Caki2 (cell line): Measurements from ENCODE around the gene PTPRN2. TPM values are rescaled to one million over a fixed set of nuclear protein-coding genes. Genes with fewer than 3 reads are reported as not detected.
A peak's percentile ranks its signal among the peaks of the same experiment; 100 is the strongest.
"Not testable (repeated sequence)": the region's sequence is repeated elsewhere in the genome, so short reads cannot be mapped to it uniquely, and the experiment has no call there.

Experiments
- DNase-seq: peaks from one replicate; pipeline ENCODE4 v3.0.0-alpha.2; 2015; ENCODE audit warnings: low read depth
- in situ Hi-C: cut with HindIII; loops from 2 replicates; pipeline ENCODE4 v1.10.0; 2016; ENCODE audit warnings: low sequenced_read_pairs, low pct_unique_long_range_greater_than_20kb, mixed read lengths
- total RNA-seq: library from RNA; depleted of rRNA; stranded (reverse); fragments of >200 nt; shearing (Covaris generic); gene quantifications from 2 replicates; pipeline ENCODE4 v1.2.3, GENCODE V29; 2014; ENCODE audit warnings: low replicate concordance; rRNA removed

The PTPRN2 gene
- 0.78 and 0.88 TPM in 2 replicates for total RNA-seq

- in situ Hi-C loops = no loop called here
- DNase-seq = peak; percentile 35
These were observed at the start of gene PTPRN2 for GRCh38 chr7:158587162-158588084. Gene PTPRN2, minus strand, starts transcription at chr7:158587823.

GRCh38 chr7:158633055-158633956 lies 45.7 kb upstream of the PTPRN2 start:
- in situ Hi-C loops = no loop called here
- no peak for DNase-seq

GRCh38 chr7:158631574-158632195 lies 44.1 kb upstream of the PTPRN2 start:
- no peak for DNase-seq
- in situ Hi-C loops = no loop called here

GRCh38 chr7:158626289-158626688 lies 38.7 kb upstream of the PTPRN2 start:
- DNase-seq, in situ Hi-C loops: not testable (repeated sequence)

- in situ Hi-C loops = no loop called here
- DNase-seq = no peak
These were observed 35.6 kb upstream of the PTPRN2 start for GRCh38 chr7:158623241-158623640.

GRCh38 chr7:158620839-158621441 lies 33.3 kb upstream of the PTPRN2 start:
- DNase-seq = no peak
- in situ Hi-C loops = no loop called here

- DNase-seq = no peak
- in situ Hi-C loops = no loop called here
These were observed 32.8 kb upstream of the PTPRN2 start for GRCh38 chr7:158620418-158620817.

- no peak for DNase-seq
These were observed 31.1 kb upstream of the PTPRN2 start for GRCh38 chr7:158618745-158619140.

GRCh38 chr7:158617737-158618128 lies 30.1 kb upstream of the PTPRN2 start:
- DNase-seq = no peak
- in situ Hi-C loops = no loop called here

More at GRCh38 chr7:158618745-158619140, 31.1 kb upstream of the PTPRN2 start:
- in situ Hi-C loops = no loop called here

- in situ Hi-C loops = no loop called here
- no peak for DNase-seq
These were observed 28.4 kb upstream of the PTPRN2 start for GRCh38 chr7:158616050-158616449.

GRCh38 chr7:158614700-158615099 lies 27.1 kb upstream of the PTPRN2 start:
- in situ Hi-C loops = no loop called here
- DNase-seq = no peak

- DNase-seq = peak; percentile 53
- in situ Hi-C loops = no loop called here
These were observed 25.9 kb upstream of the PTPRN2 start for GRCh38 chr7:158613481-158613880.

- in situ Hi-C loops = no loop called here
- DNase-seq = no peak
These were observed 24.9 kb upstream of the PTPRN2 start for GRCh38 chr7:158612546-158612945.

- in situ Hi-C loops = no loop called here
- DNase-seq = no peak
These were observed 23.9 kb upstream of the PTPRN2 start for GRCh38 chr7:158611541-158611940.

- DNase-seq = no peak
- in situ Hi-C loops = no loop called here
These were observed 21.8 kb upstream of the PTPRN2 start for GRCh38 chr7:158609313-158609974.

GRCh38 chr7:158607563-158607962 lies 19.9 kb upstream of the PTPRN2 start:
- in situ Hi-C loops = no loop called here
- DNase-seq = no peak

GRCh38 chr7:158606671-158607424 lies 19.2 kb upstream of the PTPRN2 start:
- in situ Hi-C loops = no loop called here
- DNase-seq = no peak
